NCI-H187 treated with DMSO at 0.1 percent for 48 hours (cell line): Measurements from ENCODE around the gene PUS10.
"Not testable (repeated sequence)": the region's sequence is repeated elsewhere in the genome, so short reads cannot be mapped to it uniquely, and the experiment has no call there.

Experiments used
- DNase-seq: peaks from one replicate; lab custom pipeline; 2025; lab: John Stamatoyannopoulos, UW

PUS10 gene, protein sequence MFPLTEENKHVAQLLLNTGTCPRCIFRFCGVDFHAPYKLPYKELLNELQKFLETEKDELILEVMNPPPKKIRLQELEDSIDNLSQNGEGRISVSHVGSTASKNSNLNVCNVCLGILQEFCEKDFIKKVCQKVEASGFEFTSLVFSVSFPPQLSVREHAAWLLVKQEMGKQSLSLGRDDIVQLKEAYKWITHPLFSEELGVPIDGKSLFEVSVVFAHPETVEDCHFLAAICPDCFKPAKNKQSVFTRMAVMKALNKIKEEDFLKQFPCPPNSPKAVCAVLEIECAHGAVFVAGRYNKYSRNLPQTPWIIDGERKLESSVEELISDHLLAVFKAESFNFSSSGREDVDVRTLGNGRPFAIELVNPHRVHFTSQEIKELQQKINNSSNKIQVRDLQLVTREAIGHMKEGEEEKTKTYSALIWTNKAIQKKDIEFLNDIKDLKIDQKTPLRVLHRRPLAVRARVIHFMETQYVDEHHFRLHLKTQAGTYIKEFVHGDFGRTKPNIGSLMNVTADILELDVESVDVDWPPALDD

DNA sequence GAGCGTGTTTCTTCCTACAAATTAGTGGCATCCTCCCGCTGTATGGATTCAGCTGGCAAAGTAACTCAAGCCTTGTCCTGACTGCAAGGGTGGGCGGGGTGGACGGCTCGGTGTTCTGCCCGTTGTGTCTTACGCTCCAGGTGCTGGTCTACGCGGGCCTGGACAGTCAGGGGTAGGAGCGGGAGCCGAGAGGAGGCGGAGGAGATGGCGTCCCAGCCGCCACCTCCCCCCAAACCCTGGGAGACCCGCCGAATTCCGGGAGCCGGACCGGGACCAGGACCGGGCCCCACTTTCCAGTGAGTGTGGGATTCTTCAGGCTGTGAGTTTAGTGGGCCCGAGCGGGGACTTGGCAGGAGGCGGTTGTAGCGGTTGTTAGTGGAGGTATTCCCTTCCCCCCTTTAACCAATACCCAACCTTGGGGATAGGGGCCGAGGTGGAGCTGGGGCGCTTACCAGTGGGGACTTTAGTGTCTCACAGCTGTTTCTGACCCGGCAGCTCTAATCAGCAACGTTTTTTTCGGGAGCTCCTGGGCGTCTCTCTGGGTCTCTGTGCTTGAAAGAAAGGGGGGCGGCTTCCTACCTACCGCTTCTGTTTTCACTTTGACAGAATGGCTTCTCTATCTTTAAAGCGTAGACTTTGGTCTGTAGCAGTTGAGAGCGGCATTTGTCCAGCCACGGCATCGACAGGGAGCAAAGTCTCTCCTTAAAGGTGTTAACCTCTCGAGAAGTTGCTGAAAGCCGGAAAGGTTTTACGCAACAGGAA, at the start of gene PUS10, which contains the start of gene PEX13:
Gene PUS10 (minus strand): TSS at position 700 of the 762 bp plus-strand sequence. CDS start 6,365 bp downstream, outside the sequence.
Gene PEX13 (plus strand): TSS at position 165 of the 762 bp plus-strand sequence. CDS start 40 bp downstream, at position 205.
- peak; percentile 68 for DNase-seq

DNA sequence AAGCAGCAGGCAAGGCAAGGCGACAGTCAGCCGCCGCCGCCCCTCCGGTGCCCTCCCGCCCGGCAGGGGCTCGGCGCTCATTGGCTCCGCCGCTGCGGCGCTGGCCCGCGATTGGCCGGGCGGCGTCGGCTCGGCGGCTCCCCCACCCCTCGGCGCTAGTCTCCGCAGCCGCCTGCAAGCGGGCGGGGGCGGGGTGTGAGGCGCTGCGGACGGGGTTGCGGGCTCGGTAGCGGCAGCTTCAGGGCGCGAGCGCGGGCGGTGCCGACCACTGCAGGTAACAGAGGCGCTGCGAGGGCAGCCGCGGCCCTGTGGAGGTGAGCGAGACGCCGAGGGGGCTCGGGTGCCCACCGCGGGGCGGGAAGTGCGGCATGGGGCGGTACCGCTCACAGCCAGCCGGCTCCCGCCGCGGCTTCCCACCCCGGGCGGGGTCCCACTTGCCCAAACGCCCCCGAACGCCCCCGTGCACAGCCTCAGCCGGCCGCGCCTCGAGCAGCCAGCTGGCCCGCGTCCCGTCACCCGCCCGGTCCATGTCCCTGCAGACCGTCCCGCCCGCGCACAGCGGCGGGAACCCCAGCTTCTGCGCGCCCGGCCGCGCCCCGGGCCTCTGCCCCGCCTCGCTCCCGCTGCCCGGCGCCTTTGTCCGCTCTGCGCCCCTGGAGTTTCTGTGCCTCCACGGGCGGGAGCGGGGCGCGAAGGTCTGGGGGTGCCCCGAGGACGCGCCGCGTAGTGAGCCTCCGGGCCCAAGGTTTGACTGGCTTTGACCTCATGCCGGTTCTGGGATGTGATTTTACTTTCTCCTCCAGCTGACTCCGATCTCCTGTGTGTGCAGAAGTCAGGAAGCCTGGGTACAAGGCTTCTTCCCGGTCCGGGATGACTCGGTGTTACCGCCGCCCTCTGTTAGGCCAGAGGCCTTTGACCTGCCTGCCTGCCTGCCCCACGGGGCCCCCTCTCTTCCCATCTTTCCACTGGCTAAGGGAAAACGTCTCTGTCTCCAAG, 48.0 kb upstream of the PUS10 start, which contains the start of gene SANBR:
Gene SANBR (plus strand): TSS at position 158 of the 996 bp plus-strand sequence. CDS start 4,480 bp downstream, outside the sequence.
- DNase-seq = no peak

DNA sequence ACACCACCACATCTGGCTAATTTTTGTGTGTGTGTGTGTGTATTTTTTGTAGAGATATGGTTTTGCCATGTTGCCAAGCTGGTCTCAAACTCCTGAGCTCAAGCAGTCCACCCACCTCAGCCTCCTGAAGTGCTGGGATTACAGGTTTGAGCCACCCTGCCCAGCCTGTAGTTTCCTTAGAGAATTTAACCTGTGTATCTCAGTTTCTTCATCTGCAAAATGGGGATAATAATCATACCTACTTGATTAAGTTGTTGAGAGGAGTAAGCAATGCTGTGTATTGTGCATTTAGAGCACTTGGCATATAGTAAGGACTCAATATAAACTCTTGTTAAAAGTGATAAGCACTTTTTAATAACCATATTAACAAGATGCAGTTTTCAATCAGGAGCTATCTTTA, 41.3 kb upstream of the PUS10 start:
- DNase-seq = no peak

DNA sequence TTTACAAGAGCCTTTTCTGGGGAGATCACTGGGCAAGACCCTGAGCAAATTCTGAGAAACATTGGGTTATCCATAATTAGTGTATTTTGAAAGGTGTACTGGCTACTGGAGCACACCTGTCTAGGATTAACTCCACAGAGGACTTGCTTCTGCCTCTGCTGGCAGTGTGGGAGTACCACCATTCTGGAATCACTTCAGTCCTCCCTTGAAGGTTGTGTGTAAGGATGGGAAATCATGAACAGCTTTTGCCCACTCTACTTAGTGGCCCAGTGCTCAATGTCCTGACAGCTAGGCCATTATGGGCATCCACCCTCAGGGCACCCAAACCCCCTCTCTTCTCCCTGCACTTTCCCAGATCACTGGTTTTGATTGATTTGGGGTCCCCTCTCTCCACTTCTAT, 39.5 kb upstream of the PUS10 start:
- no peak for DNase-seq

DNA sequence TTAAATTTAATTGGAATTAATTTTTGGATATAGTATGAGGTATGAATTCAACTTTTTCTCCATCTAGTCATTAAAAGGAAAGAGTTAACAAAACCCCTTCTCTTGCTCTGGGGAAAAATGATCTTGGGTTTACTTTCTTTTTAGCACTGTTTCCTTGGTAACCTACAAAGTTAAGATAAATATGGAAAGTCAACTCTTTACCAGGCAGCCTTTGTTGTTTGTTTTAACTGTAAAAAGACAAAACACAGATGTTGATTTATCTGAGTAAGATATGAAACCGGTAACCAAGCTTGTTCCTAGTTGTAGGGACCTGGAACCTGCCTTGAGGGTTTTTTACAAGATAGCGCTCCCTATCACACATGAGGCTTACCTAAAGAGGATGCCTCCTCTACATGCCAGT, 37.5 kb upstream of the PUS10 start:
- DNase-seq = no peak

DNA sequence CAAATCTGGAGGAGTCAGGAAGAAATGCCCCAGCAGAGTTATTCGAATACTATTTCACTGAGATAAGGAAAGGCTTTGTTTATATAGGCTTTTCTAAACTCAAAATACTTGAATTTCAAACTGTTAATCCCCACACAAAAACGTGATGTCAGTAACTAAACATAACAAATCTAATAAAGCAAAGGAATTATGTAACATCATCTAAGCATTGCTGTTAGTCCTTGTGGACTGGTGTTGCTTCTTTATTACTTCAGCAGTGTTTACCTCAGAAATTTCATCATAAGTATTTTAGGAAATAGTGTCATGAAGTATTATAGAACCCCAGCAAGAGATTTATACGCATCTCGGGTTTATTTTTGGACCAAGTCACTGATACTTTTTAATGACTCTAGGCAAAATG, 27.9 kb upstream of the PUS10 start:
- DNase-seq = no peak

DNA sequence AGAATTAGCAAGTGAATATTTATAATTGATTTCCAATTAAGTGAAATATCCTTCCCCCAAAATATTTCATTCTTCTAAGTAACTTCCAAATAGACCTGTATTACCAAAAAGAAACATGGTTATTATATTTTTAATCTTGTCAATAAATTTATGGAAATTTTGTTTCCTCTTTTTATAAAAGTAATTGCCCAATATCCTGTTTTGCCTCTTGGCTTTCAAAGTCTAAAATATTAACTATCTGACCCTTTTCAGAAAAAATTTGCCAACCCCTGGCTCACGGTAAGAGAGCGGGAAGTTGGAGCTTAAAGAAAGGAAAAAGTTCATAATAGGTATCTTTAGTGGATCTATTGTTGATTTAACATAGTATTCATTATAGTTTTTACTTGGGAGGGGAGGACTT, 27.2 kb upstream of the PUS10 start:
- DNase-seq = no peak

DNA sequence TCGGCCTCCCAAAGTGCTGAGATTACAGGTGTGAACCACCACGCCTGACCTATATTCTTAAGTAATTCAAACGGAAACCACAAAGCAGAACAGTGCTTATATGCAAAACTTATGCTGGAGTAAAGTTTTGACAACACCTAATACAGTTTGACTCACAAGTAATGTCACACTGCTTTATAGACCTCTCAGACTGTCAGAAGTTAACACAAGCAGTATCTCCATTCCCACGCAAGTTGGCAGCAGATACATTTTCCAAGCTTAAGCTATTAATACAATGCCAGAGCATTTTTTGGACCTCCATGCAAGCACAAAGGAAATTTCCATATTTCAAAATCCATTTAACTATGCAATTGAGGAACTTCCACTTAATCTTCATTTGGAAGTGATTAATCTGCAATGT, 26.6 kb upstream of the PUS10 start:
- no peak for DNase-seq

DNA sequence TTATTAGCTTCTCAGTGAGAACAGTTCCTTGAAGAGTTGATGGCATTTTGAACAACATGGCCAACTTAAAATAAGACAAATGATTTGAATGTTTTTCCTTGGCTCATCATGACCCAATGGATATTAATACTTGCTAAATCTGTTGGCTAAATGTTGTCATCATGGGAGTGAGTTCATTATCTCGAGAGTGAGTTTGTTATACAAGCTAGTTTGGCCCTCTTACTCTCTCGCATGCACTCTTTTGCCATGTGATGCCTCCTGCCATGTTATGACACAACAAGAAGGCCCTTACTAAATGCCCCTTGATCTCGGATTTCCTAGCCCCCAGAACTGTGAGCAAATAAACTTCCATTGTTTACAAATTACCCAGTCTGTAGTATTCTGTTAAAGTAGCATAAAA, 24.8 kb upstream of the PUS10 start:
- DNase-seq = no peak

DNA sequence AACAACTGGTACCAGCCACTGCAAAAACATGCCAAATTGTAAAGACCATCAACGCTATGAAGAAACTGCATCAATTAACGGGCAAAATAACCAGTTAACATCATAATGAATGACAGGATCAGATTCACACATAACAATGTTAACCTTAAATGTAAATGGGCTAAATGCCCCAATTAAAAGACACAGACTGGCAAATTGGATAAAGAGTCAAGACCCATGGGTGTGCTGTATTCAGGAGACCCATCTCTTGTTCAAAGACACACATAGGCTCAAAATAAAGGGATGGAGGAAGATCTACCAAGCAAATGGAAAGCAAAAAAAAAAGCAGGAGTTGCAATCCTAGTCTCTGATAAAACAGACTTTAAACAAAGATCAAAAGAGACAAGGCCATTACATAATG, 18.6 kb upstream of the PUS10 start:
- DNase-seq = not testable (repeated sequence)

DNA sequence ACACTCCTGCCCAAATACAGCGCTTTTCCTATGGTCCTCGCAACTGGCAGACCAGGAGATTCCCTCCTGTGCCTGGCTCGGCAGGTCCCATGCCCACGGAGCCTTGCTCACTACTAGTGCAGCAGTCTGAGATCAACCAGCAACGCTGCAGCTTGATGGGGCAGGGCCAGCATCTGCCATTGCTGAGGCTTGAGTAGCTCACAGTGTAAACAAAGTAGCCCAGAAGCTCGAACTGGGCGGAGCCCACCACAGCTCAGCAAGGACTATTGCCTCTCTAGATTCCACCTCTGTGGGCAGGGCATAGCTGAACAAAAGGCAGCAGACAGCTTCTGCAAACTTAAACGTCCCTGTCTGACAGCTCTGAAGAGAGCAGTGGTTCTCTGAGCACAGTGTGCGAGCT, 16.5 kb upstream of the PUS10 start:
- DNase-seq = not testable (repeated sequence)

DNA sequence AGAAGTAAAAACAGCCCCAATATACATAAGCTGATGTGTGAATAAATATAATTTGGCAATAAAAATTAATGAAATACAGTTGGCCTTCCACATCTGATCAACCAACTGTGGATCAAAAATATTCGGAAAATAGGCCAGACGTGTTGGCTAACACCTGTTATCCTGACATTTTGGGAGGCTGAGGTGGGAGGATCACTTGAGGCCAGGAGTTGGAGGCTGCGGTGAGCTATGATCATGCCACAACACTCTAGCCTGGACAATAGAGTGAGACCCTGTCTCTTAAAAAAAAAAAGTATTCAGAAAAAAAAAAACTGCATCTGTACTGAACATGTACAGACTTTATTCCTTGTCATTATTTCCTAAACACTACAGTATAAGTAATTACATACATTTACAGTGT, 11.5 kb upstream of the PUS10 start:
- DNase-seq = no peak

DNA sequence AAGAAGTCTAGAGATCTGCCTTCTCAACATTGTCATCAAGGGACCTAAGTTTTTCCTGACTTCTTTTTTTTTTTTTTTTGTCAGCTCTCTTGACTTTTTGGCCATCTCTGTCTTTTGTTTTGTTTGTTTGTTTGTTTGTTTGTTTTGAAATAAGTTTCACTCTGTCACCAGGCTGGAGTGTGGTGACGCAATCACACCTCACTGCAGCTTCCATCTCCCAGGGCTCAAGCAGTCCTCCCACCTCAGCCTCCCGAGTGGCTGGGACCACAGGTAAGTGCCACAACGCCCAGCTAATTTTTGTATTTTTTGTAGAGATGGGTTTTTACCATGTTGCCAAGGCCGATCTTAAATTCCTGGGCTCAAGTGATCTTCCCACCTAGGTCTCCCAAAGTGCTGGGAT, 5.6 kb upstream of the PUS10 start:
- DNase-seq = no peak

DNA sequence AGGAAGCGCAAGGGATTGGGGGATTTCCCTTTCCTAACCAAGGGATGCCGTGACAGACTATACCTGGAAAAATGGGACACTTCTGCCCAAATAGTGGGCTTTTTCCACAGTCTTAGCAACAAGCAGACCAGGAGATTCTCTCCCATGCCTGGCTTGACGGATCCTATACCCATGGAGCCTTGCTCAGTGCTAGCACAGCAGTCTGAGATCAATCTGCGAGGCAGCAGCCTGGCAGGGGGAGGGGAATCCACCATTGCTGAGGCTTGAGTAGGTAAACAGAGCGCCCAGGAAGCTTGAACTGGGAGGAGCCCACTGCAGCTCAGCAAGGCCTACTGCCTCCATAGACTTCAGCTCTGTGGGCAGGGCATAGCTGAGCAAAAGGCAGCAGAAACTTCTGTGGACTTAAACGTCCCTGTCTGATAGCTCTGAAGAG, 3.2 kb upstream of the PUS10 start:
- no peak for DNase-seq

DNA sequence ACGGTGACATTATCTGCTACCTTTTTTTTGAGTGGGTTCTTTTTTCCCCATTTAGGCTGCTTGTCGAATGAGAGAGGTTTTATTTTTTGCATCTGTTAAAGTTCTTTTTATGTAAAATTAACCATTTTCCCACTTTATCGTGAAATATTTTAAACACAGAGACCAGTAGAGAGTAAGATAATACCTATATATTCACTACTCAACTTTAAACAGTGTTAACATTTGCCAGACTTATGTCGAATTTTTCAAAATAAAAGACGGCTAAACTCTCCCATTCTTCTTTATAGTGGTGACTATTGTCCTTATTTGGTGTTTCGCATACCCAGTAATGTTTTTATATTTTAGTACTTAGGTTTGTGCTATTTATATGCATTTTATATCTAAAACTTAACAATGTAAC, 743 bp upstream of the PUS10 start:
- DNase-seq = no peak

DNA sequence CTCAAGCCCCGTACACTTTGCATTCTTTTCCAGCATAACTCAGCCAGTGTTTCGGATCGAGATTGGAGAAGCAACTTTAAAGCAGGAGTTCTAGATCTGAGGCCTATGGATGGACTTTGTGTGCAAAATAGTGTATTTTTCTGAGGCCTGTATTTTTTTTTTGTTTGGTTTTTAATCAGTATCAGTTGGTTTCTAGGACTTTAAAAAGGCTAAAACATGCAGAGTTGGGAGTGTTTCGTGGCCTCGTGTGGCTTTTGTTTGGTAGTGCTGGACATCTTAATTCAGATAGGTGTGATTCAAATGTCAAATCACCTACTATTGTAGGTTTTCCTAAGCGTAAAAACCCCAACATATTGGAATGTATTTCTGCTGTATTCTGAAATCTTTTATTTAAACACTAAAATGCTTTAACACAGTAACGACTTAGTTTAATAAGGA, 282 bp upstream of the PUS10 start:
- no peak for DNase-seq

DNA sequence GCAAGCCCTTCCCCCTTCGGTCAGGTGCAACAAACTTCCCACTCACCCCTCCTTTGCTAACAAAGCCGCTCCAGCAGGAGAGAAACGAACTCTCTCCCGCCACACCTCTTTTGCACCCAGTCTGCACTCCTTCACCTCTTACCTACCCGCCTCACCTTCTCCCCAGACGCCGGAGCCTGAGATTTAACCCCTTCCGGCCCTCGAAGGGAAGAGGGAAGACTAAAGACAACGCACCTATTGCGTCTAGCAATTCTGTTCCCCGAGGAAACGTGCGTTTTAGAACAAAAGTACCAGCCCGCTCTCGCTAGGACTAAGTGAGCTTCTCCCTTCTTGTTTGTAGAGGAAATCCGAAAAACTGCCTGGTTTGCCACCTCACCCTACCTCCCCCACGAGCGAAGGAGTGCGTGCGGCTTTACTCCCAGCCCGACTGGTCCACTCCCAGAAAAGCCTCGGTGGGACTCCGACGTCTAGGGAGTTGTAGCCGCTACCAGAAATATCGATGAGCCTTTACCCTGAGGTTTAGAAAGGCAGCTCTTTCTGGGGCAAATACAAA, 976 bp downstream of the PUS10 start:
- DNase-seq = peak; percentile 78

DNA sequence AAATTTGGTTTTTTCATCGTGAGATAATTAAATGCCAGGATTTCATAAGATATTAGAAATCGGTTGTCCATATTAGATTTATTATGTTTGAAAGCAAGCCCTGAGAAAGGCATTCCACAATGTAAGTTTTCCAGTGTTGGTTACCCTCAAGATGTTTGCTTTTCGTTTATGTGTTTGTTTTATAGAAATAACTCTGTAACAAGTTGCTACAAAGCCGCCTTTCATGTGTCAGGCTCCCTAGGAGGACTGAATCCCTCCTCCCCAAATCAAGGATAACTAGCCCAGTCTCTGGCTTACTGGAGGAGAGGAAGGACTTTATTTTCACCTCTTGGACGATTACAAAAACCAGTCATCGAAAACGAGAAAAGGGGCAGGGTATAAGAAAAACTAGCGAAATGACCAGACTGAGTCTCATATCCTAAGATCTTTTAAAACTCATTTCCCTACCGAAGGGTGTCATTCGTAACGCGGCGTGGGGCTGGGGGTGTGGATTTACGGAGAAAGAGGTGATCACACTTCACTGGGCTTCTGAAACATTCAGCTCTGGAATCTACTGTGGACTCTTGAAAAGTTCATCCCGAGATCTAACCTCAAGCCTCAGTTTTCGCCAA, 1.6 kb downstream of the PUS10 start:
- DNase-seq = no peak

DNA sequence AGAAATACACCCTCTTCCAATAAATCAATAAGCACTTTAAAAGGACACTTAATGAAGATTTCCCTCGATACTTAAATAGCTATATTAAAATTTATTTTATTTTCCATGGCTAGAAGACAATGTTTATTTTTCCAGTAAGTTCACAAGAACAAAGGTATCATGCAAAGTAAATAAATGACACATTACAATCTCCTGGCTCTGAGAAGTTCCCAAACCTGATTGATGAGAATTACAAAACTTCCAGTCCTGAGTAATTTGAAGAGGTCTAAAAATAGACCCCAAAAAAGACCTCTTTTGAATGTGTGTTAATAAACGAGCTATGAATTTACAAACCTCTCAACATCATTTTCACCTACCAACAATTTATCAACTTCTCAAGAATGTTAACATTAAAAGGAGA, 2.1 kb downstream of the PUS10 start:
- no peak for DNase-seq

DNA sequence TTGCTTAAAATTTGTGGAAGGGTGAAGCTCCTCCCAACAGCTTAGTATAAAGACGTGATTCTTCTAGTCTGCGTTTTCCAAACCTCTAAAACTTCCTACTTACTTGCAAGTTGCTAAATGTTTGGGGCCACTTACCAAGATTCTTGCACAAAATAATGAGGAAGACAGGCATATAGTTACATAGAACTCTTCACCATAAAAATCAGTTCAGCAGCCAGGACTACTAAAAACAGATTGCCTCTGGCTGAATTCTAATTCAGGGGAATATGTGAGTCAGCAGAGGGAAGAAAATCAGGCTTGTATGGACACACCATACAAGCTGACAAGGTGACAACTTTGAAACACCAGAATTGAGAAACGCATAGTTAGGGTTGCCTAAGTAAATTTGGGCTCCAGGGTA, 3.3 kb downstream of the PUS10 start:
- DNase-seq = no peak

DNA sequence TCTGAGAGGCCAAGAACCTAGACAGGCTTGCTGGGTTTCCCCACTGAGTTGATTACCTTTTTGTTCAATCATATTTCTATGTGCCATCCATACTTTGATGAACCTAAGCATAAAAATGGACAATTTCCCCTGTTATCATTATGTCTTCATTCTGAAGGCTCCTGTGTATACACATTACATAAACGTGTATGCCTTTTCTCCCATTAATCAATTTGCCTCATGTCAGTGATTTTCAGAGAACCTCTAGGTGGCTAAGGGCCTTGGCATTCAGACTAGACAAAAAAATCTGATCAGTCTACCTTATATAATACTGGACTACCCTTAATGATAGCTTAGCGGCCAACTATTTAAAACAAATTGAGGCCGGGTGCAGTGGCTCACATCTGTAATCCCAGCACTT, 4.7 kb downstream of the PUS10 start:
- no peak for DNase-seq
